Bronchial epithelial cell (primary cell): ENCODE data around the gene HBD. TPM values are rescaled to one million over a fixed set of nuclear protein-coding genes. Genes with fewer than 3 reads are reported as not detected.

Experiments used
- DNase-seq: peaks from one replicate; pipeline ENCODE4 v3.0.0-alpha.2; 2010; ENCODE audit warnings: low read depth
- FAIRE-seq: peaks from 2 replicates; lab custom pipeline; 2011; peaks lifted over from hg19 to GRCh38; lab: Jason Lieb, UNC
- H3K27me3 ChIP-seq: 2 replicates; pipeline ENCODE4 v1.5.1; 2011; ENCODE audit warnings: low read length; ENCODE audit not compliant: control insufficient read depth, insufficient read depth
- H3K36me3 ChIP-seq: 2 replicates; pipeline ENCODE4 v1.5.1; 2011; ENCODE audit warnings: low read length; ENCODE audit not compliant: control insufficient read depth, insufficient read depth
- H3K4me3 ChIP-seq: 2 replicates; pipeline ENCODE4 v1.5.1; 2011; ENCODE audit warnings: mild to moderate bottlenecking, low read depth, low read length, control low read depth
- total RNA-seq: library from RNA; depleted of rRNA; stranded (reverse); fragments of >200 nt; gene quantifications from 2 replicates; pipeline ENCODE4 v1.2.1, GENCODE V29; 2014
- TF ChIP-seq, protein P1 (sequence below): IDR thresholded peaks from 2 replicates; pipeline ENCODE4 v1.5.1; 2011; ENCODE audit warnings: mild to moderate bottlenecking, moderate library complexity, low read length, control low read depth, inconsistent platforms; ENCODE audit not compliant: insufficient read depth, severe bottlenecking

The HBD gene
- total RNA-seq, 1 donor from 2014 or later: not detected

DNA sequence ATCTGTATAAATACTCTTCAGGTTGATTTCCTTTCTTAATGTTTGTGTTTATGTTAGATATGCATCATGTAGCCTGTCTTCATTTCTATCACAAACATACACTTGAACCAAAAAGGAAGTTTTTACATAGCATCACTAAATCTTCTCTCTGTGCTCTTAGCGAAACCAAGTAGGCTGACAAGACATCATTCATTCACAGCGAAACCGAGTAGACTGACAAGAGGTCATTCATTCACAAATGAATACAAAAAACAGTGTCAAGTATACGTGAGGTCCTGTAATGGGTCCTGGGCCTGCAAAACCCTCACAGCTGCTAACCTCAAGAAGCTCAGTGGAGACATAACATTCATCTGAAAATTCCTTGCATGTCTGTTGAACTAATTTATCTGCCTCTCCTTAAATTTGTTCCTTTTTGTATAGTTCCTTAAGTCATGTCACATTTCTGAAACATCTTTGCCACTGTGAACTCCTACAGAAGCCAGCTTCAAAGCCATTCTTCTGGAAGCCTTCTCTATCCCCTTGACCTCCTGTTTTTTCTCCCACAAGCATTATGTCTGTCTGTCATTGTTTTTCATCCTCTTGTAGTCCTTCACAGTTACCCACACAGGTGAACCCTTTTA lies 45.3 kb upstream of the HBD start:
- TF ChIP-seq, protein P1, sequence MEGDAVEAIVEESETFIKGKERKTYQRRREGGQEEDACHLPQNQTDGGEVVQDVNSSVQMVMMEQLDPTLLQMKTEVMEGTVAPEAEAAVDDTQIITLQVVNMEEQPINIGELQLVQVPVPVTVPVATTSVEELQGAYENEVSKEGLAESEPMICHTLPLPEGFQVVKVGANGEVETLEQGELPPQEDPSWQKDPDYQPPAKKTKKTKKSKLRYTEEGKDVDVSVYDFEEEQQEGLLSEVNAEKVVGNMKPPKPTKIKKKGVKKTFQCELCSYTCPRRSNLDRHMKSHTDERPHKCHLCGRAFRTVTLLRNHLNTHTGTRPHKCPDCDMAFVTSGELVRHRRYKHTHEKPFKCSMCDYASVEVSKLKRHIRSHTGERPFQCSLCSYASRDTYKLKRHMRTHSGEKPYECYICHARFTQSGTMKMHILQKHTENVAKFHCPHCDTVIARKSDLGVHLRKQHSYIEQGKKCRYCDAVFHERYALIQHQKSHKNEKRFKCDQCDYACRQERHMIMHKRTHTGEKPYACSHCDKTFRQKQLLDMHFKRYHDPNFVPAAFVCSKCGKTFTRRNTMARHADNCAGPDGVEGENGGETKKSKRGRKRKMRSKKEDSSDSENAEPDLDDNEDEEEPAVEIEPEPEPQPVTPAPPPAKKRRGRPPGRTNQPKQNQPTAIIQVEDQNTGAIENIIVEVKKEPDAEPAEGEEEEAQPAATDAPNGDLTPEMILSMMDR: no peak
- FAIRE-seq (no peak), DNase-seq (no peak)
- Histone ChIP-seq H3K36me3 (no peaks in the 10 kb centered on the region), H3K4me3 (no peak overlapping the region), H3K27me3 (no peaks in the 10 kb centered on the region)

DNA sequence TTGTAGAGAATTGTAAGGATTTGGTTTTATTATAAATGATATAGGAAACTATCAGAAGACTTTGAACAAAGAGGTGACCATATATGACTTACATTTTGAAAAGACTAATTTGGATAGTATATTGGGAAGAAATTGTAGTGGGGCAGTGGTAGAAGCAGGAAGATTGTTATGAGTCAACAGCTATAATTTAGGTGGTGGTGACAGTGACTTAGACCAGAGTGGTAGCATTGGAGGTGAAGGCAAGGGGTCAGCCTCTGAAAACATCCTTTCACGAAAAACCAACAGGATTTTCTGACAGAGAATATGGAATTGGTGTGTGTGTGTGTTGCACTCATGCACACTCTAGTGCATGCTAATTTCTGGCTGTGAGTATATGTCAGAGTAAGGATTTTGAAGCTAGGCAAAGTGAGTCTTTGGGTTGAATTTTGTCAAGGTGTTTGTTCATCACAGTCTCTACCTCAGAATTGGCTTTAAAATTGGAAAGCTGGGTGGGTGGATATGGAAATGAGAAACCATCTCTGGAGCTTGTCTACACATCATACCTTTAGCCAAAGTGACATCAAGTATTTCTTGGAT lies 43.6 kb upstream of the HBD start:
- TF ChIP-seq, protein P1: no peak
- FAIRE-seq: no peak
- no peak overlapping the region for H3K4me3 ChIP-seq

DNA sequence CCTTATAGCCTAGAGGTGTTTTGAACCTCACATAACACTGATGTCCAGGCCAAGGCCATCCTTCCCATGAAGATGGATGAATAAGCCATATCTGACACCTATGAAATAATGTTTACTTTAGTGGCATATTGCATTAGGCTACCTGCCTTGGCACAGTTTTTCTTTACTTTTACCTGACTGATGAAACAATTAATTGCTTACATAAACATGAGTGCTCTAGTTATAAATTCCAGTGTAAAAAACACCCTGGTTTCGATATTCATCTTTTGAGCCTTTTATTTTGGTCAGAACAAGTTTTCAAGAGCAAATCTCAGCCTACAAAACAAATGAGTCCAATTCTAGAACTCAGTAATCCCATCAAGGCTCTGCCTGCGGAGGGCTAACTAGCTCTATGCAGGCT lies 42.4 kb upstream of the HBD start:
- Histone ChIP-seq H3K36me3 (no peaks in the 10 kb centered on the region), H3K27me3 (no peaks in the 10 kb centered on the region), H3K4me3 (no peak overlapping the region)
- TF ChIP-seq, protein P1: no peak
- no peak for DNase-seq
- FAIRE-seq: no peak

More for the DNA sequence above, 43.6 kb upstream of the HBD start:
- no peak for DNase-seq
- Histone ChIP-seq H3K27me3 (no peaks in the 10 kb centered on the region), H3K36me3 (no peaks in the 10 kb centered on the region)

DNA sequence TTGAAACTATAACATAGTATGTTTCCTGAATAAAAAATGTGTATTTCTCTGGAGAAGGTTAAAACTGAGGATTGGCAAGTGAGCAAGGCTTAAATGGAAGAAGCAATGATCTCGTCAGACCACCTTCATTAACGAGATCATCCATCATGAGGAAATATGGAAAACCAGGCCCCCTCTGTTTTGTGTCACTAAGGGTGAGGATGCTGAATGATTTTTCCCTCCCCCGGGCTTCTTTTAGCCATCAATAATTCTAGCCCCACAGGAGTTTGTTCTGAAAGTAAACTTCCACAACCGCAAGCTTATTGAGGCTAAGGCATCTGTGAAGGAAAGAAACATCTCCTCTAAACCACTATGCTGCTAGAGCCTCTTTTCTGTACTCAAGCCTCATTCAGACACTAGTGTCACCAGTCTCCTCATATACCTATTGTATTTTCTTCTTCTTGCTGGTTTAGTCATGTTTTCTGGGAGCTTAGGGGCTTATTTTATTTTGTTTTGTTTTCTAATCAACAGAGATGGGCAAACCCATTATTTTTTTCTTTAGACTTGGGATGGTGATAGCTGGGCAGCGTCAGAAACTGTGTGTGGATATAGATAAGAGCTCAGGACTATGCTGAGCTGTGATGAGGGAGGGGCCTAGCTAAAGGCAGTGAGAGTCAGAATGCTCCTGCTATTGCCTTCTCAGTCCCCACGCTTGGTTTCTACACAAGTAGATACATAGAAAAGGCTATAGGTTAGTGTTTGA lies 41.3 kb upstream of the HBD start:
- Histone ChIP-seq H3K27me3 (no peaks in the 10 kb centered on the region), H3K36me3 (no peaks in the 10 kb centered on the region), H3K4me3 (no peak overlapping the region)
- DNase-seq (no peak), FAIRE-seq (no peak)
- TF ChIP-seq, protein P1: no peak

DNA sequence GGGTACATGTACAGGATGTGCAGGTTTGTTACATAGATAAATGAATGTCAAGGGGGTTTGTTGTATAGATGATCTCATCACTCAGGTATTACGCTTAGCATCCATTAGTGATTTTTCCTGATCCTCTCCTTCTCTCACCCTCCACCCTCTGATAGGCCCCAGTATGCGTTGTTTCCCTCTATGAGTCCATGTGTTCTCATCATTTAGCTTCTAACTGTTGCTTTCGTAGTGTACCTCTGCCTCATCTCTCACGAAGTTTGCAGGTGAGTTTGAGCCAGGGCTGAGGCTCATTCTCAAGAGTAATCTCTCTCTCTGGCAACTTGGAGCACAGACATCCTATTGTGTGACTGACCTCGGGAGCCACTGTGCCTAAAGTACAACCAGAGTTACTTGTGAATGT lies 40.1 kb upstream of the HBD start:
- DNase-seq (no peak), FAIRE-seq (no peak)

More for the DNA sequence above, 40.1 kb upstream of the HBD start:
- Histone ChIP-seq H3K4me3 (no peak overlapping the region), H3K27me3 (no peaks in the 10 kb centered on the region), H3K36me3 (no peaks in the 10 kb centered on the region)
- TF ChIP-seq, protein P1: no peak
